GM18526 (cell line): ENCODE data around the gene FA2H.

ENCODE experiments used
- POLR2A ChIP-seq: IDR thresholded peaks from 3 replicates; pipeline ENCODE4 v1.6.1; 2011; ENCODE audit not compliant: insufficient read length; ENCODE audit errors: extremely low read depth

Gene FA2H

DNA sequence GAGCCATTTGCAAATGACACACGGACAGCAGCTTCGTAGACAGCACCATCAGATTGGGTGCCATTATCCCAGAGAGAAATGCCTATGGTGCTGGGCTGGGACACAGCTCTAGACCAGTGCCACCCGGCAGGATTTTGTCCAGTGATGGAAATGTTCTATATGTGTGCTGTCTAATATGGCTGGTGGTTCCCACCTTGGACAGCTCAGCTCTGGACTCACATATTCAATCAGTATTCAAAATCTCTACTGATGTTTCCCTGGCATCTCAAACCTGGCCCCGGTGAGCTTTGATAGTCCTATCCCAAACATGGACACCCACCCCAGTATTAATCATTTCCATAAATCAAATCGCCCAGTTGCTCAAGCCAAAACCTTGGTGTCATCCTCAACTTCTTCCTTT lies 23.0 kb downstream of the FA2H start:
- TF ChIP-seq POLR2A, result no peak

DNA sequence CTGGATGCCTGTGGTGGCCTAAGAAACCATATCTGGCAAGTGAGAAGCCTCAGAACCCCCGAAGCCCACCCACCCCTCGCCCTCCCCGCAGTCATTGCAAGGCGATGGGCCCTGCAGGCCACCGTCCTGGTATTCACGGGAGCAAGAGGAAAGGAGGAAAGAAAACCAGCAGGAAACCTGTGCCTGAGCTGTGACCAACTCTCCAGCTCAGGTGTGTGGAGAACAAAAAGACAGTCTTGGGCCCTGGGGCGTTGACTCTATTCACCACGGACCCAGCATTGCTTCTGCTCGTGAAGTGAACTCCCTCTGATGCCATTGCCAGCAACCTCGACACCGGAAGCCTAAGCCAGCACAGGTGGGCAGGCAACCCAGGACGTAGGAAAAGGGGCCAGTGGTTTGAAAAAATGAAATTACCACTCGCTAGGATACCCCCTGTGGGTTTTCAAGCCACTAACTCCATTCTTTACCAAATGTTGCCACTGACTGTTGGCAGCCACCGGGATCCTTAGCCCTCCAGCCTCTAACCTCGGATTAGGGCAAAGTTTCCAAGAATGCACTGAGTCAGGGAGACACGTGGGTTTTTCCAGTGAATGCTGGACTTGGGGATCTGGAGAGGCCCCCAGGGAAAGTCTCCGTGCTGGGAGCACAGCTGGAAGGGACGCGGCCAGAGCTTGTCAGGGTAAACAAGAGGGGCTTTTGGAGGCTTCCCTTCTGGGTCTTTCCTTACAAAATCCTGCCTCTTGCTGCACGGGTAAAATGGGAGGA lies 25.1 kb downstream of the FA2H start:
- no peak for TF ChIP-seq POLR2A

GRCh38 chr16:74748616-74749026 lies 26.0 kb downstream of the FA2H start:
- TF ChIP-seq POLR2A, result no peak

DNA sequence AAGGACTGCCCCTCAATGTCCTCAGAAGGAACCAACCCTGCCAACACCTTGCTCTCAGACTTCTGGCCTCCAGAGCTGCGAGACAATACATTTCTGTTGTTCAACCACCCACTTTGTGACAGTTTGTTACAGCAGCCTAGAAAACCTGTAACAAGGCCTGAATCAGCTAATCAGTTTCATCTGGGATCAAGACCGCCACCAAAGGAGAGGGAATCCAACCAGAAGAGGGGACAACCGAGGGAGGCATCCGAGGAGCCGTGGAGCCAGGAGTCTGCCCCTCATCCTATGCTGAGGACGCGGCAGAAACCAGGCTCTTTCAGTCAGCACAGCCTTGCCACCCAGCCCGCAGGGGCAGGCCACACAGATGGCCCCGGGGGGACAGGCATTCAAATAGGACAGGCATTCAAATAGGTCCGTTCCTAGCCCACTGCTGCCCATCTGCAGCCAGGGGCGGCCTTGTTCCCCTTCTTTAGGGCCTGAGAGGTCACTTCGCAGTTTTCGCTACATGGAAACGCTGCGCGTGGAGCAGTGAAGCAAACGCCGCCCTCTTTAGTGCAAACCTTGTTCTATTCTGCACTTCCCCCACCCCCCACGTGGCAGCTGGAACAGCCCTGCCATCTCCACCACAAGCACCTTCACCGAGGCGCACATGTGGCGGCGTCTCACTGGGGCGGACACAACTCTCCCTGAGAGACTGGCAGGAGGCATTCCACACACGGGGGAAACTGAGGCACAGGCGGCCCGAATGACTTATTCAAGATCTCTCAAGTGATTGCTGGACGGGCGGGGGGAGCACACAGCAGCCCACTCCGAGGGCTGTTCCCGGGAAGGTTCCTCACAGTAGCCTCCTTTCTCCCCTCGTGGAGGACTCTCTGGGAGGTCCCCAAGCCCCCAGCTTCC lies 26.7 kb downstream of the FA2H start:
- no peak for TF ChIP-seq POLR2A

DNA sequence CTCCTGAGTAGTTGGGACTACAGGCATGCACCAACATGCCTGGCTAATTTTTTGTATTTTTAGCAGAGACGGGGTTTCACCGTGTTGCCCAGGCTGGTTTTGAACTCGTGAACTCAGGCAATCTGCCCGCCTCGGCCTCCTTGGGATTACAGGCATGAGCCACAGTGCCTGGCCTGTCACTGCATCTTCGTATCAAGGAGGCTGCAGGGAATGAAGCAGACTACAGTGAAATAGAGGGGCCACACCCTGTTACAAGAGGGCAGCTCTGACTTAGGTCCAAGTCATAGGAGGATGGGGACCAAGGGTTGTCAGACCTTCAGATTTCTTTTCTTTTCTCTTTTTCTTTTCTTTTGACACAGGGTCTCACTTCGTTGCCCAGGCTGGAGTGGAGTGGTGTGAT lies 28.7 kb downstream of the FA2H start:
- TF ChIP-seq POLR2A, result no peak

GRCh38 chr16:74745109-74745615 lies 29.5 kb downstream of the FA2H start:
- TF ChIP-seq POLR2A, result no peak

- no peak for TF ChIP-seq POLR2A
Observed at GRCh38 chr16:74744566-74744965, 30.1 kb downstream of the FA2H start.

GRCh38 chr16:74743668-74744299 lies 30.8 kb downstream of the FA2H start:
- no peak for TF ChIP-seq POLR2A

GRCh38 chr16:74743045-74743667 lies 31.5 kb downstream of the FA2H start:
- no peak for TF ChIP-seq POLR2A

- no peak for TF ChIP-seq POLR2A
Observed at GRCh38 chr16:74742051-74742481, 32.6 kb downstream of the FA2H start.

- TF ChIP-seq POLR2A, result no peak
Observed at GRCh38 chr16:74740795-74741304, 33.8 kb downstream of the FA2H start.

DNA sequence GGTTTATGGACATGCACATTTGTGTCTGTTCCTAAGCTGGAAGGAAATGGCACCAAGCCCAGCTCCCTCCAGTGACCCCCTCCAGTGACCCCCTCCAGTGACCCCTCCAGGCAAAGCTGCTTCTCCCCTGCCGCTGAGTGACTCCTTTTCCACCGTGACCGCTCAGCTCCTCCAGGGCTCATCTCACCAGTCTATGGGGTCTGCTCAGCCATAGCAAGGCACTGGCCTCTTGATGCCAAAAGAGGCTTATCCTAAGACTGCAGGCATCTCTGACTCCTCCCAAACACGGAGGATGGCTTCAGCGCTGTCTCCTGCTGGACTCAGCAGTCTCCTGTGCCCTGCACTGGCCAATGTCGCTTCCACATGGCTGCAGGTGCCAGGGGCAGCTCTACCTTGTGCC lies 35.3 kb downstream of the FA2H start:
- no peak for TF ChIP-seq POLR2A

DNA sequence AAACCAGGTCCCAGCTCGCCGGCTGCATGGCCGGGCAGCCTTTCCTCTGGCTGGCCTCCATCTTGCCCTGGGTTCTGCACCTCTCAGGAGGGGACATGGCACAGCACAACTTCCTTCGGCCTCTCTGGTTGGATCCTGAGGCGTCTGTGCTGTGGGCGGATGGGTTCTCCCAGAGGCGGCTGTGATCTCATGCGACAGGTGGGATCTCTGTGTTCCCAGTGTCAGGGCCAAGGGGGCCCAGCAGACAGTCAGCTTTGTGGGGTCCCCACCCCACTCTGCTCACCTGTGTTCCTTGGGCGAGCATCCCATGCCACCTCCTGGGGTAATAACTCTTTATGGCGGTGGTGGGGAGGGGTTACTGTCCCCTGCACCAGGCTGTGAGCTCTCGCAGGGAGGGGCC lies 35.8 kb downstream of the FA2H start:
- TF ChIP-seq POLR2A, result no peak

GRCh38 chr16:74738113-74738541 lies 36.5 kb downstream of the FA2H start:
- TF ChIP-seq POLR2A, result no peak

DNA sequence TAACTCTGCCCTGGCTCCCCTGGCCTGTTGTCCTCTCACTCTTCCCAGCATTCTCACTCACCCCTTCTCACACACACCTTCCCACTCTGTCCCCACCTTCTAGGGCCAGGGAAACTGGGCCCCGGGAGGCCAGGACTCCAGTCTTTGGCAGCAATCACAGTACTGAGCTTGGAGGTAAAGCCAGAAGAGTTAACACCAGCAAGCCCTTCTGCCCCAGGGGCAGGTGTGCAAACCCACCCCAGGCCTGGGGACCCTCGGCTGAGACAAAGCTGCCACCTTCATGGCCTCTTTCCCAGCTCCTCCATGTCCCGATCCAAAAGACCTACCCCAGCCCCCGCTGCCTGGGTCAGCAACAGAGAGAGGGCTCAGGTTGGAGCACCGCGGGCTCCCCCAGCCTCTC lies 37.1 kb downstream of the FA2H start:
- no peak for TF ChIP-seq POLR2A
